HEK293 (cell line): ENCODE data around the gene MAML2.

ENCODE experiments used
- CTCF ChIA-PET: fragments of 350-600 bp; formaldehyde crosslinking; extraction: SDS; loops from one replicate; lab custom pipeline; 2021; ENCODE audit warnings: antibody characterized with exemption; lab: Yijun Ruan, JAX
- POLR2A ChIA-PET: fragments of 300-600 bp; formaldehyde crosslinking; extraction: SDS; loops from one replicate; lab custom pipeline; 2020; ENCODE audit warnings: antibody characterized with exemption, inconsistent platforms; lab: Yijun Ruan, JAX
- H3K27ac ChIP-seq: fragments of 200-500 bp; sonication (Bioruptor generic); 2 replicates; pipeline ENCODE4 v1.5.1; 2014; ENCODE audit warnings: low read depth, low read length, control low read depth, inconsistent platforms; ENCODE audit errors: extremely low read depth
- H3K36me3 ChIP-seq, 2 experiments: fragments of 200-500 bp in 1 of 2; sonication (Bioruptor generic) in 1 of 2; 1 replicate in 1 of 2; 2 replicates in 1 of 2; pipeline ENCODE4 v1.5.1; 2014 to 2017; ENCODE audit warnings: inconsistent platforms in 2 of 2, low read length in 2 of 2; ENCODE audit not compliant: control insufficient read depth in 2 of 2, insufficient read depth in 1 of 2
- H3K4me1 ChIP-seq: fragments of 200-500 bp; sonication (Bioruptor generic); 2 replicates; pipeline ENCODE4 v1.5.1; 2014; ENCODE audit warnings: mild to moderate bottlenecking, low read length, inconsistent platforms; ENCODE audit not compliant: control insufficient read depth, insufficient read depth
- H3K4me3 ChIP-seq: 2 replicates; pipeline ENCODE4 v1.5.1; 2011; ENCODE audit warnings: low read depth, mild to moderate bottlenecking, control low read depth, low read length, moderate library complexity
- H3K9me3 ChIP-seq: fragments of 200-500 bp; sonication (Bioruptor generic); 2 replicates; pipeline ENCODE4 v1.5.1; 2014; ENCODE audit warnings: low read depth, low read length, inconsistent platforms; ENCODE audit not compliant: control insufficient read depth, insufficient read depth
- ATF2 ChIP-seq: fragments of 450-650 bp; formaldehyde crosslinking; IDR thresholded peaks from 2 replicates; pipeline ENCODE4 v1.5.1; 2016; ENCODE audit warnings: missing biosample characterization, missing genetic modification characterization, low read depth
- BCL11B ChIP-seq: fragments of 450-650 bp; formaldehyde crosslinking; IDR thresholded peaks from 2 replicates; pipeline ENCODE4 v1.5.1; 2016; ENCODE audit warnings: low read depth, missing biosample characterization, missing genetic modification characterization
- EGR2 ChIP-seq: fragments of 450-650 bp; formaldehyde crosslinking; IDR thresholded peaks from 2 replicates; pipeline ENCODE4 v1.5.1; 2016; ENCODE audit warnings: low read depth, missing biosample characterization, missing genetic modification characterization
- INSM2 ChIP-seq: fragments of 450-650 bp; formaldehyde crosslinking; IDR thresholded peaks from 2 replicates; pipeline ENCODE4 v1.5.1; 2016; ENCODE audit warnings: missing biosample characterization, missing genetic modification characterization
- MYNN ChIP-seq: fragments of 450-650 bp; formaldehyde crosslinking; IDR thresholded peaks from 2 replicates; pipeline ENCODE4 v1.5.1; 2016; ENCODE audit warnings: missing biosample characterization, missing genetic modification characterization, borderline replicate concordance
- OSR2 ChIP-seq: fragments of 450-650 bp; formaldehyde crosslinking; IDR thresholded peaks from 2 replicates; pipeline ENCODE4 v1.5.1; 2016; ENCODE audit warnings: missing biosample characterization, missing genetic modification characterization
- SP3 ChIP-seq: fragments of 450-650 bp; formaldehyde crosslinking; IDR thresholded peaks from 2 replicates; pipeline ENCODE4 v1.5.1; 2016; ENCODE audit warnings: missing biosample characterization, missing genetic modification characterization
- ZBTB21 ChIP-seq: fragments of 450-650 bp; formaldehyde crosslinking; IDR thresholded peaks from 2 replicates; pipeline ENCODE4 v1.5.1; 2017; ENCODE audit warnings: missing biosample characterization, missing genetic modification characterization
- ZBTB48 ChIP-seq: fragments of 450-650 bp; formaldehyde crosslinking; IDR thresholded peaks from 2 replicates; pipeline ENCODE4 v1.5.1; 2016; ENCODE audit warnings: missing biosample characterization, missing genetic modification characterization
- ZEB2 ChIP-seq: fragments of 450-650 bp; formaldehyde crosslinking; IDR thresholded peaks from 2 replicates; pipeline ENCODE4 v1.5.1; 2016; ENCODE audit warnings: missing biosample characterization, missing genetic modification characterization
- ZFP69B ChIP-seq: fragments of 450-650 bp; formaldehyde crosslinking; IDR thresholded peaks from 2 replicates; pipeline ENCODE4 v1.5.1; 2016; ENCODE audit warnings: missing biosample characterization, missing genetic modification characterization
- ZNF146 ChIP-seq: fragments of 450-650 bp; formaldehyde crosslinking; IDR thresholded peaks from 2 replicates; pipeline ENCODE4 v1.5.1; 2016; ENCODE audit warnings: missing biosample characterization, missing genetic modification characterization
- ZNF16 ChIP-seq: fragments of 450-650 bp; formaldehyde crosslinking; IDR thresholded peaks from 2 replicates; pipeline ENCODE4 v1.5.1; 2016; ENCODE audit warnings: low read depth, missing biosample characterization, missing genetic modification characterization
- ZNF292 ChIP-seq: fragments of 450-650 bp; formaldehyde crosslinking; IDR thresholded peaks from 2 replicates; pipeline ENCODE4 v1.5.1; 2016; ENCODE audit warnings: low read depth, missing biosample characterization, missing genetic modification characterization, borderline replicate concordance
- ZNF335 ChIP-seq: fragments of 450-650 bp; formaldehyde crosslinking; conservative IDR thresholded peaks from 2 replicates; pipeline ENCODE4 v1.5.1; 2016; ENCODE audit warnings: missing biosample characterization, missing genetic modification characterization
- ZNF416 ChIP-seq: fragments of 450-650 bp; formaldehyde crosslinking; IDR thresholded peaks from 2 replicates; pipeline ENCODE4 v1.5.1; 2016; ENCODE audit warnings: missing biosample characterization, missing genetic modification characterization
- ZNF560 ChIP-seq: fragments of 450-650 bp; formaldehyde crosslinking; IDR thresholded peaks from 2 replicates; pipeline ENCODE4 v1.5.1; 2017; ENCODE audit warnings: missing biosample characterization, missing genetic modification characterization, borderline replicate concordance
- ZNF621 ChIP-seq: fragments of 450-650 bp; formaldehyde crosslinking; IDR thresholded peaks from 2 replicates; pipeline ENCODE4 v1.5.1; 2017; ENCODE audit warnings: missing biosample characterization, missing genetic modification characterization
- ZNF707 ChIP-seq: fragments of 450-650 bp; formaldehyde crosslinking; IDR thresholded peaks from 2 replicates; pipeline ENCODE4 v1.5.1; 2016; ENCODE audit warnings: missing biosample characterization, missing genetic modification characterization
- ZNF747 ChIP-seq: fragments of 450-650 bp; formaldehyde crosslinking; IDR thresholded peaks from 2 replicates; pipeline ENCODE4 v1.5.1; 2016; ENCODE audit warnings: missing biosample characterization, missing genetic modification characterization
- TF ChIP-seq, protein P1 (sequence below): fragments of 450-650 bp; formaldehyde crosslinking; IDR thresholded peaks from 2 replicates; pipeline ENCODE4 v1.5.1; 2016; ENCODE audit warnings: missing biosample characterization, missing genetic modification characterization, borderline replicate concordance
- TF ChIP-seq, protein P2 (sequence below): fragments of 450-650 bp; formaldehyde crosslinking; IDR thresholded peaks from 2 replicates; pipeline ENCODE4 v1.5.1; 2016; ENCODE audit warnings: missing biosample characterization, missing genetic modification characterization

MAML2 gene

GRCh38 chr11:96339706-96340554 is 3.1 kb downstream of the MAML2 start (continued):
- TF ChIP-seq EGR2, result no peak
- TF ChIP-seq ZNF16, result no peak
- TF ChIP-seq INSM2 (tag by site-specific recombination), result no peak
- no peak for TF ChIP-seq ZNF292 (tag by site-specific recombination)
- no peak for TF ChIP-seq ATF2 (tag by site-specific recombination)
- TF ChIP-seq ZEB2, result no peak
- no peak for TF ChIP-seq BCL11B (tag by site-specific recombination)

GRCh38 chr11:96338910-96339705 is 3.9 kb downstream of the MAML2 start:
- H3K27ac ChIP-seq, result no peak overlapping the region
- no peak for TF ChIP-seq ZNF747
- TF ChIP-seq ZNF335 (tag by site-specific recombination), result peak; percentile 49
- no peak for TF ChIP-seq ZFP69B (tag by site-specific recombination)
- TF ChIP-seq ZNF416 (tag by site-specific recombination), result no peak
- TF ChIP-seq ZBTB21 (tag by site-specific recombination), result no peak
- no peak for TF ChIP-seq ZNF146 (tag by site-specific recombination)
- TF ChIP-seq ZNF707 (tag by site-specific recombination), result no peak
- no peak for TF ChIP-seq ZNF621 (tag by site-specific recombination)
- TF ChIP-seq, protein P1, sequence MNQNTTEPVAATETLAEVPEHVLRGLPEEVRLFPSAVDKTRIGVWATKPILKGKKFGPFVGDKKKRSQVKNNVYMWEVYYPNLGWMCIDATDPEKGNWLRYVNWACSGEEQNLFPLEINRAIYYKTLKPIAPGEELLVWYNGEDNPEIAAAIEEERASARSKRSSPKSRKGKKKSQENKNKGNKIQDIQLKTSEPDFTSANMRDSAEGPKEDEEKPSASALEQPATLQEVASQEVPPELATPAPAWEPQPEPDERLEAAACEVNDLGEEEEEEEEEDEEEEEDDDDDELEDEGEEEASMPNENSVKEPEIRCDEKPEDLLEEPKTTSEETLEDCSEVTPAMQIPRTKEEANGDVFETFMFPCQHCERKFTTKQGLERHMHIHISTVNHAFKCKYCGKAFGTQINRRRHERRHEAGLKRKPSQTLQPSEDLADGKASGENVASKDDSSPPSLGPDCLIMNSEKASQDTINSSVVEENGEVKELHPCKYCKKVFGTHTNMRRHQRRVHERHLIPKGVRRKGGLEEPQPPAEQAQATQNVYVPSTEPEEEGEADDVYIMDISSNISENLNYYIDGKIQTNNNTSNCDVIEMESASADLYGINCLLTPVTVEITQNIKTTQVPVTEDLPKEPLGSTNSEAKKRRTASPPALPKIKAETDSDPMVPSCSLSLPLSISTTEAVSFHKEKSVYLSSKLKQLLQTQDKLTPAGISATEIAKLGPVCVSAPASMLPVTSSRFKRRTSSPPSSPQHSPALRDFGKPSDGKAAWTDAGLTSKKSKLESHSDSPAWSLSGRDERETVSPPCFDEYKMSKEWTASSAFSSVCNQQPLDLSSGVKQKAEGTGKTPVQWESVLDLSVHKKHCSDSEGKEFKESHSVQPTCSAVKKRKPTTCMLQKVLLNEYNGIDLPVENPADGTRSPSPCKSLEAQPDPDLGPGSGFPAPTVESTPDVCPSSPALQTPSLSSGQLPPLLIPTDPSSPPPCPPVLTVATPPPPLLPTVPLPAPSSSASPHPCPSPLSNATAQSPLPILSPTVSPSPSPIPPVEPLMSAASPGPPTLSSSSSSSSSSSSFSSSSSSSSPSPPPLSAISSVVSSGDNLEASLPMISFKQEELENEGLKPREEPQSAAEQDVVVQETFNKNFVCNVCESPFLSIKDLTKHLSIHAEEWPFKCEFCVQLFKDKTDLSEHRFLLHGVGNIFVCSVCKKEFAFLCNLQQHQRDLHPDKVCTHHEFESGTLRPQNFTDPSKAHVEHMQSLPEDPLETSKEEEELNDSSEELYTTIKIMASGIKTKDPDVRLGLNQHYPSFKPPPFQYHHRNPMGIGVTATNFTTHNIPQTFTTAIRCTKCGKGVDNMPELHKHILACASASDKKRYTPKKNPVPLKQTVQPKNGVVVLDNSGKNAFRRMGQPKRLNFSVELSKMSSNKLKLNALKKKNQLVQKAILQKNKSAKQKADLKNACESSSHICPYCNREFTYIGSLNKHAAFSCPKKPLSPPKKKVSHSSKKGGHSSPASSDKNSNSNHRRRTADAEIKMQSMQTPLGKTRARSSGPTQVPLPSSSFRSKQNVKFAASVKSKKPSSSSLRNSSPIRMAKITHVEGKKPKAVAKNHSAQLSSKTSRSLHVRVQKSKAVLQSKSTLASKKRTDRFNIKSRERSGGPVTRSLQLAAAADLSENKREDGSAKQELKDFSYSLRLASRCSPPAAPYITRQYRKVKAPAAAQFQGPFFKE, result no peak
- no peak for TF ChIP-seq MYNN
- TF ChIP-seq ZBTB48 (tag by site-specific recombination), result peak; percentile 43; the same call in 1 of the 2 replicates
- no peak for TF ChIP-seq ZNF16
- no peak for TF ChIP-seq ZNF560 (tag by site-specific recombination)
- TF ChIP-seq, protein P2, sequence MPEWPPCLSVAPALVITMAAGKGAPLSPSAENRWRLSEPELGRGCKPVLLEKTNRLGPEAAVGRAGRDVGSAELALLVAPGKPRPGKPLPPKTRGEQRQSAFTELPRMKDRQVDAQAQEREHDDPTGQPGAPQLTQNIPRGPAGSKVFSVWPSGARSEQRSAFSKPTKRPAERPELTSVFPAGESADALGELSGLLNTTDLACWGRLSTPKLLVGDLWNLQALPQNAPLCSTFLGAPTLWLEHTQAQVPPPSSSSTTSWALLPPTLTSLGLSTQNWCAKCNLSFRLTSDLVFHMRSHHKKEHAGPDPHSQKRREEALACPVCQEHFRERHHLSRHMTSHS (tag by site-specific recombination), result no peak
- TF ChIP-seq SP3 (tag by site-specific recombination), result no peak
- peak; percentile 82 for TF ChIP-seq OSR2 (tag by site-specific recombination)
- H3K9me3 ChIP-seq, result no peaks in the 10 kb centered on the region
- no peak overlapping the region for H3K4me3 ChIP-seq
- ChIA-PET POLR2A (interaction anchor here (0.7 kb wide), 1 partner anchor 14 kb away, joined by 3 read pairs; no protein-coding TSS in a partner anchor), CTCF (interaction anchor here (0.9 to 1.2 kb wide), 3 partner anchors 11 to 284 kb away, joined by 3 to 6 read pairs (median 5); no protein-coding TSS in a partner anchor)
- peaks cover 6% of the 10 kb centered on the region for H3K4me1 ChIP-seq
- no peaks in the 10 kb centered on the region for H3K36me3 ChIP-seq
